T1000 (cell line): ENCODE data around the gene DST.

Experiments used
- DNase-seq: peaks from one replicate; lab custom pipeline; 2025; ENCODE audit warnings: mixed read lengths; lab: John Stamatoyannopoulos, UW

DST gene

DNA sequence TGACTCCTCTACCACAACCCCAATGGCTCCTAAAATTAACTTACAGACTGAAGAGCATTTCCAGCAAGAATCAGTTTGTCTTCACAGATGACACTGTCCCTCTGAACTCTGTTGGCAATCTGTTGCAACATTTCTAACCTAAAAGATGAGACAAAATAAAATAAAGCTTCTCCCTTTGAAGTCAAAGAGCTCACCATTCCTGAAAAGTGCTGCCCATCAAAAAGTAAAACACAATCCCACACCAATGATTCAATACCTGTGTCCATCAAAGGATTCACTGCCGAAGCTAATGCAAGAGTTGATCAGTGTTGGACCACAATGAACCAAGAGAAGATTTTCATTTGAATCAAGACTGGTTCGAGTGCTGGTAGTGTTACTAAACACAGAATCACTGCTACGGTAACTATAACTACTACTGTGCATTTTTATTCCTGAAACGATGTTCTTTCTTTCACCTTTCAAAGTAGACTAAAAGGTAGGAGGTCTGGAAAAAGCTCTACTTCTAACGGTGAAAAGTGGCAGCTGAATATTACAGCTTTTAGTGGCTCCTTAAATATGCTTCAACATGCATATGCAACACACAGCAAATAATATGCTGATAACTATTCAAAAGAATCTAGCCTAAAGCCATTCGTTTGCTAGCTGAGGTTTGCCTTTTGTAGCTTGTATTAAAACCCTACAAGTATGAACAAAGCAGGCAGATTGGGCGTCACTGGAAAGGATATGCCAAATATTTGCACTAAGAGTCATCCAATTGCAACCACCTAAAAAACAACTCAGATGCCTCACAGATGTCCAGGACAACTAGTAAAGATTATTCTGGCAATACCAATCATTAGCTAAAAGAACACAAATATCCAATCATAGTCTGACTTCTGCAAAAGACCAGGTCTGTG is at the start of gene DST:
Gene DST, minus strand, starts transcription at position 524 of the 896 bp plus-strand sequence.
- DNase-seq = peak; percentile 60

- DNase-seq = no peak
These were observed 49.1 kb upstream of the DST start for GRCh38 chr6:56691814-56692213.

- no peak for DNase-seq
These were observed 48.6 kb upstream of the DST start for GRCh38 chr6:56691286-56691595.

DNA sequence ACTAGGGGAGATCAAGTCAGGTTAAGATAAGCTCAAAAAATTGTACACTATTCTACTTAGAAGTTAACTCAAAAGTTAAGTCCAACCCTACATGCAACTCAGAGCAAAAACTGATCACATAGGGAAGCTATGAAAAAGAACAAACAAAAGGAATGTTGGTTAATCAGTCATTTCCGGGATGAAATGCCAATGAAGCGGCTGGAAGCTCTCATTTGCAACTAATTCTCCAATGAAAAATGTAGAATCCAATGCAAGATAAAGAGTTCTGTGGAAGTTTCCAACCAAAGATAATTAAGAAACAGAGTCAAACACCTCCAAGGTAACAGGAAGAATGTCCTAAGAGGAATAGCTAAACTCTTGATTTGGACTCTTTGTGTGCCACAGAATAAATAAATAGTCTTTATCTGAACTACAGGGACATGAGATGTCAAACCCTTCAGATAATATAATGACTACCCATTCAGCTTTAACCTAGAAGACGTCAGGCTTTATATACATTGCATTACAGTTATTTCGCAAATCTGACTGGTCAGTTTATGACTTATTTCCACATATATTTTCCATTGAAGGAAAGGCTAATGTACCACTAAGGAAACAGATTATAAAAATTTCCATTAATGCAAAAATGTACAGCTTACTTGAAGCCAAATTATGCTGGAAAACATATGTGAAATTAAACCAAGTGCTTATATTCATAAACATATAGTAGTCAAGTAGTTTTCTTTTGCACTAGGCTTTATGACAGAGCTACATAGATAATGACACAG is 48.0 kb upstream of the DST start:
- DNase-seq = no peak

GRCh38 chr6:56689663-56690062 is 47.0 kb upstream of the DST start:
- no peak for DNase-seq

GRCh38 chr6:56689114-56689513 is 46.4 kb upstream of the DST start:
- DNase-seq = no peak

GRCh38 chr6:56688521-56688920 is 45.8 kb upstream of the DST start:
- DNase-seq = no peak

GRCh38 chr6:56687551-56687950 is 44.9 kb upstream of the DST start:
- no peak for DNase-seq

GRCh38 chr6:56686429-56686828 is 43.7 kb upstream of the DST start:
- no peak for DNase-seq

DNA sequence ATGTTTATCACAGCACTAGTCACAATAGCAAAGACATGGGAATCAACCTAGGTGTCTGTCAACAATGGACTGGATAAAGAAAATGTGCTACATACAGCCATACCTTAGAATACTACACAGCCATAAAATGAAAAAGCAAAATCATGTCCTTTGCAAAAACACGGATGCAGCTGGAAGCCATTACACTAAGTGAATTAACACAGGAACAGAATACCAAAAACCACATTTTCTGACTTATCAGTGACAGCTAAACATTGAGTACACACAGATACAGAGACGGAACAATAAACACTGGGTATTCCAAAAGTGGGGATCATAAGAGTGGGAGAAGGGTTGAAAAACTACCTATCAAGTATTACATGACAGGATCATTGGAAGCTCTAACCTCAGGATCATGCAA is 43.3 kb upstream of the DST start:
- DNase-seq = no peak

- no peak for DNase-seq
These were observed 42.5 kb upstream of the DST start for GRCh38 chr6:56685102-56685733.

- DNase-seq = no peak
These were observed 41.8 kb upstream of the DST start for GRCh38 chr6:56684342-56685101.

- no peak for DNase-seq
These were observed 41.2 kb upstream of the DST start for GRCh38 chr6:56683882-56684281.

- no peak for DNase-seq
These were observed 39.9 kb upstream of the DST start for GRCh38 chr6:56682635-56683034.

- no peak for DNase-seq
These were observed 34.9 kb upstream of the DST start for GRCh38 chr6:56677559-56677958.

DNA sequence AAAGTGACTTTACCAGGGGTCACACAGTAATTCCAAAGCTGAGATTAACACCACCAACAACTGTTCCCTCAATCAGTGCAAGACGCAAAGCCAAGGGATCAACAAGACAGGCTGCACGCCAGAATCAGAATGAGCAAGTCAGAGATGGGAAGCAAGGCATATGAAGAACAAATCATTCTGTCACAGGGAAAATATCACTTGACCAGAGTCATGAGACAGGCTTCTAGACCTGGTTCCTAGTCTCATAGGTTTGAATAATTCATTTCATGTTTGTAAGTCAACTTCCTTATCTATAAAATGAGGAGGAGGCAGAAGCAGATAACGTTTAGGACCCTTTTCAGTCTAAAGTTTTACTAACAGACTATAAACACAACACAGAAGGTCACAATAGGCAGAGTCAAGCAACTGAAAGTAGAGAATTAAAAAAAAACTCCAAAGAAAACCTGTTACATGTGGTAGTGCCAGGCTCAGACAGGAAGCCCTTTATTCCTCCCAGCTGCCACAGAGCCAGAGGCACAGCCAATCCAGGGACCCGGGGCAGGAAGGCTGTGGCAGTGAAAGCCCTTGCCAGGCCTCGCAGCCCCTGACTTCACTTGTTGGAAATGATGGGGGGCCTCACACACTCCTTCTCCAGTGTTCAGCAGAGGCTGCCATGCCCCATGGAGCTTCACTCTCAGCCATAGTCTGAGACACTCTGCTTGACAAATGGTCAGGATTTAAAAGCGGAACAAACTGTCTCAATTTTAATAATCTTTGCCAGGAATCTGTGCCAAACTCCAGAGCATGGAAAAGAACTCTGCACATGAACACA is 29.2 kb upstream of the DST start:
- no peak for DNase-seq

GRCh38 chr6:56671160-56671559 is 28.5 kb upstream of the DST start:
- DNase-seq = no peak

DNA sequence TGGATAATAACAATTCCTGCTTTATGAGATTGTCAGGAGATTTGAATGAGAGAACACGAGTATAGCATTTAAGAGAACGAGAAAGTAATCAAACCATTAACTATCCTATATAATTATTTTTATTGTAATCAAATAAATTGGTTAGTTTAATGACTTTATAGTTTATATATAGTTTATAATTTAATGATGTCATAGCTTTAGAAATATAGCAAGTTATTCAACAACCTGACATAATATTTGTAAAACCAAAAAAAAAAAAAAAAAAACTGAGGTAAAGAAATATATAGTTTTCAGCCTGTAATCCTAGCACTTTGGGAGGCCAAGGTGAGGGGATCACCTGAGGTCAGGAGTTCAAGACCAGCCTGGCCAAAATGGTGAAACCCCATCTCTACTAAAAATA is 26.4 kb upstream of the DST start:
- DNase-seq = no peak

- no peak for DNase-seq
These were observed 25.5 kb upstream of the DST start for GRCh38 chr6:56668158-56668557.

- no peak for DNase-seq
These were observed 24.6 kb upstream of the DST start for GRCh38 chr6:56667336-56667735.

DNA sequence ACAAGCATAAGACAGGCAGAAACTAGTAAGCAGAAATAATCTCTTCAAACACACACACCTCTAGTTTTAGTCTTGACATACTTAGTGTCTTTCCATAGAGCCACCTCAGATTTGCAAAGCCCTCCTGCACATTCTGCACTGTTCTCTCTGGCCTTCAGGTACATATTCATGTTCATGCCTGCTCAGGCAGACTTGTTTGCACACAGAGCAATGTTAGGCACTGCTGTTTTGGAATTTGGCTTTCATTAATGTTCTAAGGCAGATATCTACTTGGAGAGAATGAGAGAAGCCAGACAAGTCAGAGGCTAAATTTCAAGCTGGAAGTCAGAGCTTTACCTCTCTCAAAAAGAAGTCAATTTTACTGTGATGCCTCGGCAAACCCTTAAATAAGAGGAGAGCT is 21.3 kb upstream of the DST start:
- no peak for DNase-seq
